ENCODE measurements around the gene CRY1.
A peak's percentile ranks its signal among the peaks of the same experiment; 100 is the strongest.
"Not testable (repeated sequence)": the region's sequence is repeated elsewhere in the genome, so short reads cannot be mapped to it uniquely, and the experiment has no call there.

The CRY1 gene

DNA sequence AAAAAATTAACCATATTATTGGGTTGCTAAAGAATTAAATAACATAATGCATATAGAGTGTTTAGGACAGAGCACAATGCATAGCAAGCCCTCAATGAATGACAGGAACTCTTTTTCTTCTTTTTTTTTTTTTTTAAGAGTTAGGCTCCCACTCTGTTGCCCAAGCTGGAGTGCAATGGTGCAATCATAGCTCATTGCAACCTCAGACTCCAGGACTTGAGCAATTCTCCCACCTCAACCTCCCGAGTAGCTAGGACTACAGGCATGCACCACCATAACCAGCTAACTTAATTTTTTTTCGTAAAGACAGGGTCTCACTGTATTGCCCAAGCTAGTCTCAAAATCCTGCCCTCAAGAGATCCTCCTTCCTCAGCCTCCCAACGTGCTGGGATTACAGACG lies 85.9 kb downstream of the CRY1 start:
- no peak for DNase-seq (ENCODE audit: low read depth in 2 of 2)

DNA sequence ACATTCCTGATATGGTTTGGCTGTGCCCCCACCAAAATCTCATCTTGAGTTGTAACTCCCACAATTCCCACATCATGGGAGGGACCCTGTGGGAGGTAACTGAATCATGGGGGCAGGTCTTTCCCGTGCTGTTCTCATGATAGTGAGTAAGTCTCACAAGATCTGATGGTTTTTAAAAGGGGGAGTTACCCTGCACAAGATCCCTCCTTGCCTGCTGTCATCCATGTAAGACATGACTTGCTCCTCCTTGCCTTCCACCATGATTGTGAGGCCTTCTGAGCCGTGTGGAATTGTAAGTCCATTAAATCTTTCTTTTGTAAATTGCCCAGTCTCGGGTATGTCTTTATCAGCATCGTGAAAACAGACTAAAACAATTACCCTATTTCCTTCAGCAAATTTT lies 90.7 kb downstream of the CRY1 start:
- not testable (repeated sequence) for DNase-seq (ENCODE audit: low read depth in 2 of 2)

DNA sequence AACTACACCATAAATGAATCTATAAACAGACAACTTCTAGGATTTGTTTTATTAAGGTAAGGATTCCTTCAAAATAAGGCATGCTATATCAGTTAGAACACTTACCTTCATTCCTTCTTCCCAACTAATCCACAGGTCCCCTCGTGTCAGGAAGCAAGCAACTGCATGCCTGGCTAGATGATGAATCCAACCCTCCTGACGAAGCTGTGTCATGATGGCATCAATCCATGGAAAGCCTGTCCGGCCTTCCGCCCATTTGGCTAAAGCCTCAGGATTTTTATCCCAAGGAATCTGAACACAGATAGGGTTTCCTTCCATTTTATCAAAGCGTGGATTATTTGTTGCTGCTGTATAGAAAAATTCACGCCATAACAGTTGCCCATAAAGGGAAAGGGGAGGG lies 93.9 kb downstream of the CRY1 start:
- DNase-seq (ENCODE audit: low read depth in 2 of 2) = no peak

DNA sequence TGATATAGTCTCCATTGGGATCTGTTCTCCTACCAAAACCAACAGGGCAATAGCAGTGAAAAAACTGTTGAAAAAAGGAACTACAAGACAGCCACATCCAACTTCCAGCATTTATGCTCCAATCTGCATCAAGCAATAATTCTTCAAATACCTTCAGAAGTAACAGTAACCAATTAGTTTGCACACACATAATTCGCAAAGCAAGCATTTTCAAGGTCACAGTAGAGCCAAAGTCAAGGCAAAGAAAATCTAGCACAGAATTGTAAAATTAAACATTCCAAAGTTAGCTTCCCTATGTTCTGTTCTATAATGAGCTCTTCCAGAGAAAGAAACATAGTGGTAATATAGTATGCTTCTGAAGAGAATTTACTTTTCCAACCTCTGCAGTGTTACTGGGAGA lies 95.4 kb downstream of the CRY1 start:
- DNase-seq (ENCODE audit: low read depth in 2 of 2) = no peak

DNA sequence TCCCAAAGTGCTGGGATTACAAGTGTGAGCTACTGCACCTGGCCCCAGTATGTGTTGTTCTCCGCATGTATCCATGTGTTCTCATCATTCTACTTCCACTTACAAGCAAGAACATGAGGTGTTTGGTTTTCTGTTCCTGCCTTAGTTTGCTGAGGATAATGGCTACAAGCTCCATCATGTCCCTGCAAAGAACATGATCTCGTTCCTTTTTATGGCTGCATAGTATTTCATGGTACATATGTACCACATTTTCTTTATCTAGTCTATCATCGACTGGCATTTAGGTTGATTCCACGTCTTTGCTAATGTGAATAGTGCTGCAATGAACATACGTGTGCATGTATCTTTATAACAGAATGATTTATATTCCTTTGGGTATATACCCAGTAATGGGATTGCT lies 97.2 kb downstream of the CRY1 start:
- DNase-seq (ENCODE audit: low read depth in 2 of 2) = not testable (repeated sequence)

DNA sequence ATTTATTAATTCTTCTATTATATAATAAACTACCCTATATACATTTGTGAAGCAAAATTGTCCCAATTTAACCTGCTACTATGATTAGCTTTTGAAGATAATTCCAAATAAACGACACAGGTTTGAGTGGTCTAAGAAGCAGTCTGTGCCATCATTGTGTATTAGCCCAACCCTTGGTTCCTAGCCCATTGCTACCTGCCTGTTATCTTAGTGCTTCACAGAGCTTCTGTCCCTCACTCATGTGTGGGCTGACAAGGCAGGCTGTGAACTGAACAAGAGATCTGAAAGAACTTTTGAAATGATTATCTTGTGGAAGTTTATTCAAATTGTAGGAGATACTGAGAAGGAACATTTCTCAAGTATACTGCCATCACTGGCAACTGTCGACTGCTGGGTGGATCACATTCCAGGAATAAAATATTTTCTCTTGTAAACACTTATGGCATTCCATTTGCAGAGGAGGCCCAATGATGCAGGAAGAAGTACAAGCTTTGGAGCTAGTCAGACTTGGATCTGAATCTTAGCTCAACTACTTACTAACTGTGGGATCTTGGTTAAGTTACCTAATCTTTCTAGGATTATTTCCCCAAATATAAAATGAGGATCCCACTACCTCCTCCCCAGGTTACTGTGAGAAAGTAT lies 98.6 kb downstream of the CRY1 start:
- no peak for DNase-seq (ENCODE audit: low read depth in 2 of 2)

DNA sequence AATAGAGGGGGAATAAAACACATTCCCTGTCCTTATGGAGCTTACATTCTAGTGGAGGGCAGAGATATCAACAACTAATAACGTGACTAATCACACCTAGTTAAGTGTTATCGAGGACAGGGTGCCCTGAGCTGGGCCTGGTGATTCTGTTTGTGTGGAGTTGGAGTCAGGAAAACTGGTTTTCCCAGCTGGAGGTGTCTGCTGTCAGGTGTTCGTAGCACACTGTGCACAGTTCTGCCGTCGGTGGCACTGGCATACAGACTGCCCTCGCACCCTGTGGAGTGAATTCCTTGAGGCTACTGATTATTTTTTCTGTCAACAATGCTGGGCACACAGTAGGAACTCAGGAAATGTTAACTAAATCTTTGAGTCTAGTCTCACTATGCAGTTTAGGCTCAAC lies 105.5 kb downstream of the CRY1 start:
- no peak for DNase-seq (ENCODE audit: low read depth in 2 of 2)

DNA sequence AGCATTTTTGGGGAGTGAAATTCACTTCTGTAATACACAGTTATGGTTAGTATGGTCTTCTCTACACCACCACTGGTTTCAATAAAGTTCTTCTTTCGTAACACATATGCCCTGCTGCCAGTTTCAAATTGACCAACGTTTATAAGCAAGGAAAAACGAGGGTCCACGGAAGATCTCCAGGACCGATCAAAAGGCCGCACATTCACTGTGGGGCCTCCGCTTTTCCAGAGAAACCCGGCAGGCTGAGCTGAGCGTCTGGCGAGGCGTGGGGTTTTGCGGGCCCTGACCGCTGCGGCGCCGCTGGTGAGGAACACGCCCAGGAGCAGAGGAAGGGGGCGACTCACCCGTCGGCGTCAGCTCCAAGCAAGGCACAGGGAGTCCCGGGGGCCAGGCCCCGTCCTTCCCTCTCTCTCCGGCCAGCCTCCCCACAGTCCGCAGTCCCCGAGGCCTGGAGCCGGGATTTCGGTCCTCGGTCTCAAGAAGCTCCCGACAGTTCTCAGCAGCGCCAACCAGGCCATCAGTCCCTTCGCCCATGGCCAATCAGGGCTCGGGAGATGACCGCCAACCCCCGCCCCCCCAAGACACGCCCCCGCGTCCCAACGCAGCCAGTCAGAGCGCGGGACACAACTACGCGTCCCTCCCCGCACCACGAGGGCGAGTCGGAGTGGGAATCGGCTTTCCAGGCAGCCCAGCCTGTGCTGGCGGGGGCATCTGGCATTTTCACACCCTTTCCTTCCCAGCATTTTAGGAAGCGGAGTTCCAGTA lies 106.5 kb downstream of the CRY1 start, which contains the start of gene MTERF2:
MTERF2 (minus strand) TSS at position 522 of the 765 bp plus-strand sequence. CDS start 8,432 bp downstream, outside the sequence.
- DNase-seq (ENCODE audit: low read depth in 2 of 2) = peak; percentile 67 to 77

DNA sequence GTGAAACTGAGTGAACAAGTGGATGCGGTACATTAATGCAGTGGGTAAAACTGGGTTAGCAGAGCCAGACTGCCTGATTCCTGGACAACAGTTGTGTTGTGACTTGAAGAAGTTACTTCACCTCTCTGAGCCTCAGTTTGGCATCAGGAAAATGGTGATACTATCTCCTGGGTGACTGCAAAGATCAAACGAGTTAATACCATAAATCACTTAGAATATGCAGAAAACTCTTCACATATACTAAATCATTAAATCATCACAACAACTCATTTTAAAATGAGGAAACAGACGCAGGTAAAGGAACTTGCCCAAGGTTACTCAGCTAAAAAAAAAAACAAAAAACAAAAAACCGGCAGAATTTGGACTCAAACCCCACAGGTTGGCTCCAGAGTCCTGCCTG lies 107.2 kb downstream of the CRY1 start:
- DNase-seq (ENCODE audit: low read depth in 2 of 2) = no peak

DNA sequence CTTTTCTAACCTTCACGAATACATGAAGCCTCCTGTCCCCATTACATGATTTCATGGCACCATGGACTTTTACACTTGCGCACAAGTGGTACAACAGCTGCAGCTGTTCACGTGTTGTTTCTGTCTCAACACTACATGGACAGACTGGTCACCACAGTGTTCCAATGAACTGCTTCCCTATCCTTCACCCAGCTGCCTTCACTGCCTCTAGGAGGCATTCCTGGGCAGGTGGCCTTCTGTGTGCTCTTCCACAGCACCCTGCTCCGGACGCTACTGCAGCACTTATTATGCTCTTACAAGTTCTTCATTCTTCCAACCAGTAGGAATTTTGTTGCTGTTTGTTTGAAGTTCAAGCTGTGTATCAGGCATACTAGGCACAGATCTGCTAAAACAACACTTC lies 107.9 kb downstream of the CRY1 start:
- no peak for DNase-seq (ENCODE audit: low read depth in 2 of 2)

DNA sequence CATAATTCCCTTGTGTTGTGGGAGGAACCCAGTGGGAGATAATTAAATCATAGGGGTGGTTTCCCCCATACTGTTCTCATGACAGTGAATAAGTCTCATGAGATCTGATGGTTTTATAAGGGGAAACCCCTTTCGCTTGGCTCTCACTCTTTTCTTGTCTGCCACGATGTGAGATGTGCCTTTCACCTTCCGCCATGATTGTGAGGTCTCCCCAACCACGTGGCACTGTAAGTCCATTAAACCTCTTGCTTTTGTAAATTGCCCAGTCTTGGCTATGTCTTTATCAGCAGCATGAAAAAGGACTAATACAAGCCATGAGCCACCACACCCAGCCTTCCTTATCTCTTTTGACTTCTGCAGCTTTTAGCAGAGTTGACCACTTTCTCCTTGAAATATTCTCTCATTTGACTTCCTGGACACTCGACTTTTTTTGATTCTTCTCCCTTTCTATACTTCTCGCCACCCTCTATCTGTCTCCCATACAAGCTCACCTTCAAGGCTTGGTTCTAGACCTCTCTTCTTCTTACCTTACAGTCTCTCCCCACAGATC lies 108.7 kb downstream of the CRY1 start:
- DNase-seq (ENCODE audit: low read depth in 2 of 2) = no peak

DNA sequence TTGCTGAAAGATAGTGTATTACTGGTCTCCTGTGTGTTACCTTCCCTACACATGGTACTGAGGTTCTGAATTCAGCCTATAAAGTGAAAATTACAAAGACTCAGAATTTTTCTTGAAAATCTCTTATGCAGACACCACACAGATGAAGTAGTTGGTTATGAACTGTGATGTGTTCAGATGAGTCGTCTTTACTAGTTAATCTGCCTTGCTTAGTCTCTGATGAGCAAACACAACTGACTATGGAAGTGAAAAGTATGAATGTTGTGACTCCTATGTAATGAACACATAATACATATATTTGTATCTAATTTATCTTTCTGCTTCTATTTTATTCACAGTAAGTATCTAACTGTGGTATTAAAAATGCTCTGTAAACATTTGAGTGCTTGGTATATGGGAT lies 111.1 kb downstream of the CRY1 start:
- DNase-seq (ENCODE audit: low read depth in 2 of 2) = no peak

DNA sequence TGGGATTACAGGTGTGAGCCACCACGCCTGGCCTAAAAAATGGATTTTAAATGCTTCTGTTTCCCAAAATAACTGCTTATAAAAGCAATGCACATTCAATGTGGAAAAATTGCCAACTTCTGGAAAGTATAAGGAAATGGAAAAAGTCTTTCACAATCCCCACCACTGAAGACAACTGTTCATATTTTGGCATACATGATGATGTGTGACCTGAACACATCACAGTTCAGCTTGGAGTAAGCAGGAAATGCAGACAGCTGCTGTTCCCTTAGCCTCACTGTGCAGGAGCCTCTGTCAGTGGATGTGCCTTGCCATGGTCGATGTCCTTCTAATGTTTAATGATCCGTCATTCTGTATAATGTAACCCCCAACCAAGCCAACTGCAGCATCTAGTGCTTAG lies 111.6 kb downstream of the CRY1 start:
- no peak for DNase-seq (ENCODE audit: low read depth in 2 of 2)

DNA sequence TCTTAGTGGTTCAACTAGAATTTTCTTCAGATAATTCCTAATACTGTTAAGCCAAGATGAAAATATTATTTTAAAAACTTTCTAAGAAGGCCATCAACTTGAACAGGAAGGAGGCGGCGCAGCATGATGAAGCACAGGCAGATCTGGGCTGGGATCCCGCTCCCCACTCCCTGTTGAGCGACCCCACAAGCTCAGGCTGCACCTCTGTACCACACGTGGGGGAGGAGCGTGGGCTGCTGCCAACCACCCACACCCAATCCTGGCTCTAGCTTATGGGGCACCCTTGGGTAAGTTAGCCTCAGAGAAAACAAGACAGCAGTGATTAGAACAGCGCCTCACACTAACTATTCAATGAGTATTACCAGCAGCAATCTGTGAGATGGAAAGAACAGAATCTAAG lies 112.4 kb downstream of the CRY1 start:
- DNase-seq (ENCODE audit: low read depth in 2 of 2) = no peak

DNA sequence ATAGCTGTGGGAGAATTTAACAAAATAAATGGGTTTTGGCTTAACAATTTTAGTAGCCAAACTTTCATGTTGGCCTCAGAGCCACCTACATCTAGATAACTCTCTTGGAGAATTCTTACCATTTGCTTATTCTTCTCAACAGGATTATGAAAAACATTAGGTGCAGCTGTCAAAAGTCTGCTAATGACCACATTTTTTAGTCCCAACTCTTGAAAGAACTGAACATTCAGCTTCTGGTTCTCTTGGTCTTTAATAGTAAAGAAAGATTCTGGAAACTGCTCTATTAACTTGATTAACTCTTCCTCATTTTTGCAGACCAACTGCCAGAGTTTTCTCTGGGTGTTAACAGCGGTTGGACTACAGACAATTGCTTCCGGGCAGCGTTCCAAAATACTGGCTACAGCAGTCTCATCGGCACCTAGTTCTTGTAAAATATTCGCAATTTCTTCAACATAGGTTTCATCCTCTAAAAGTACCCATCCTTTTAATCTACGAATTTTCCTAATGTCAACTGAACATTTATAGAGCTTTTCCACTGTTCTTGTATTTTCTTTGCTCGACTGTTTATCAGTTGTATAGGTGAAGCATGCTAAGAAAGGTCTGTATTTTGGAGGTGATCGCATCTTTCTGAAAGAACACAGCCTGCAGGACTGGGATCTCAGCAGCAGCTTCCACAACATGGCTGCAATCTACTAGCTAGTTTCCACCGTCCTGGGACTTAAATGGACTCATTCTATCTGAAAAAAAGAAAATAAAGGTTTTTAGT lies 115.1 kb downstream of the CRY1 start:
- no peak for DNase-seq (ENCODE audit: low read depth in 2 of 2)

DNA sequence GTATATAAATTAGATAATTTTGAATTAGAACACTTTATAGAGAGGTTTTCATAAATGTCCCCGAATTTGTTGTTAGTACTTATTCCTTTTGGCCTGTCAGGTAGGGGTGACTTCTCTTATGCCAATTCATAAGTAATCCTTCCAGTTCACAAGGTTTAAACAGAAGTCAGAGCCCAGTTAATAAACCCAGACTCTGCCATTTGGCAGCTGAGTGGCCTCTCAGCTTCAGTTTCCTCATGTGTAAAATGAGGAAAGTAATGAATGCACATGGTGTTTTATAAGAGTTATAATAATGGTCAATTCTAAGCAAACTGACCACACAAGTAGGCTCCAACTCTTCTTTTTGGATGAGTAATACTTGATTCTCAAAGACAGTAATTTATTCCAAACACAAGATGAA lies 116.7 kb downstream of the CRY1 start:
- no peak for DNase-seq (ENCODE audit: low read depth in 2 of 2)

DNA sequence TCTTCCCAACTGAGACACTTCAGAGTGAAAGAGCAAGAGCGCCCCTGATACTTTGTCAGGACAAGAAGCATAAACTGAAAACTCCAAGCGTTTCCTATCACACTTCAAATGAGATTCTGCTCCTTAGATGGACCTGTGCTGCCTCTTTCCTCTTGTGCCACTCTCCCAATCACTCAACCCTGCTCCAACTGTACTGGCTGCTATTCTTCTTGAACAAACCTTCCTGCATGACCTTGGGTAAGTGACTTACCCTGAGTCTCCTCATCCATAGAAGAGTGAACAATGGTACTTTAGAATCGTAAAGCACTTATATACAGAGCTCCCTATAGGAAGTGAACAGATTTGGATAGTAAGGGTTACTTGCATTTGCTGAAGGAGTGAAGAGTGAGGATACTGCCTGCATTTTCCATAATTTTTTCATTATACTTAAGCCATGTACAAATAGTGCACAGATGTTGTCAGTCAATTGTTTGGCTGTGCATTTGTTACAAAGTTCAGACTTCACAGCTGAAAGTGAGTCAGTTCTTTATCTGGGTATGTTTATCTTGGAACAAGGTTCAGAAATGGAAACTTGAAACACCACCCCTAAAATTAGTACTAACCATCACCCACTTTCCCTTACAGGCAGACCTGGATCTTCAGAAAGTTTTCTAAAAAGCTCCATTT lies 117.2 kb downstream of the CRY1 start:
- DNase-seq (ENCODE audit: low read depth in 2 of 2) = no peak

DNA sequence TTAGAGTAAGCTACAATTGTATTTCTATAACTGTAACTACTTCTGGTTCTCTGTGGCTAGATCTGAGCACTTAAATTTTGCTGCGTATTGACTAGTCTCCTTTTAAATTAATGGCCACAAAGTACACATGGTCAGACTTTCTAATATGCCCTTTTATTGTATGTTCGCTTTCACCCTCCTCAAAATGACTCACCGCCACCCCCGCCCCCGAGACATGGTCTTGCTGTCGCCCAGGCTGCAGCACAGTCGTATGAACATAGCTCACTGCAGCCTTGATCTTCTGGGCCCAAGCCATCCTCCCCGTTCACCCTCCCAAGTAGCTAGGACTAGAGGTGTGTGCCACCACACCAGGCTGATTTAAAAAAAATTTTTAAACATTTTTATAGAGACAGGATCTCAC lies 118.3 kb downstream of the CRY1 start:
- no peak for DNase-seq (ENCODE audit: low read depth in 2 of 2)

DNA sequence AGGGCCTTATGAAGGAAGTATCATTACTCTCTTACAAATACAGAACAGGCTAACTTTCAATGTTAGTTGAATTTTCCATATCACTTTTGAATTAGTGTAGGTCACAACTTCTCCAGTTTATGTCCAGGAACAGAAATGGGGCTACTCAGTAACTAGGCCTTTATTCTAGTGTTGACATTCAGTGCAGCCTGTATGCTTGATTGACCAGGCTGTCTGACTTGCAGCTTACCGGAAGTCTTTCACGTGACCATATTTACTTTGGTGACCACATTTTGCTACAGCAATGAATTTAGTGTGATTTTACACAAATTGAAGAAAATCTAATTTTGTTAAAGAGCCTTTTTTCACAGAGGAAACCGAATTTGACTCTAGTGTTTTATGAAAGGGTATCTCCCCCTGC lies 118.8 kb downstream of the CRY1 start:
- DNase-seq (ENCODE audit: low read depth in 2 of 2) = no peak

DNA sequence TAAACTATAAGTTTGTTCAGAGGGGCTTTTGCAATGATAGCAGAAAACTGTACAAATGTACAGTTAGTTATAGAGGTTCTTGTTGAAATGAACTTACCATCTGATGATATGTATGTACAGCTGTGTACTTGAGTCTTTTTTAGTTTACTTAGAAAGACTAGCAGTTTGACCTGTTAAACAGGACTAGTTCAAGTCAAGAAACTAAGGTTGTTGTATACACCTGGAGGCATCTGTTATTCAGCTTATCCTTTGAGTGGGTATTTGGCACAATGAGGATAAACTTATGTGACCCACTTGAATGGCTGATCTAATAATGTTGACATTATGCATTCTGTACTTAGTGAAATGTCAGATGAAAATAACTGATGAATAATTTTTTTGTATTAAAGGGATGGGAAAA lies 119.8 kb downstream of the CRY1 start:
- no peak for DNase-seq (ENCODE audit: low read depth in 2 of 2)

DNA sequence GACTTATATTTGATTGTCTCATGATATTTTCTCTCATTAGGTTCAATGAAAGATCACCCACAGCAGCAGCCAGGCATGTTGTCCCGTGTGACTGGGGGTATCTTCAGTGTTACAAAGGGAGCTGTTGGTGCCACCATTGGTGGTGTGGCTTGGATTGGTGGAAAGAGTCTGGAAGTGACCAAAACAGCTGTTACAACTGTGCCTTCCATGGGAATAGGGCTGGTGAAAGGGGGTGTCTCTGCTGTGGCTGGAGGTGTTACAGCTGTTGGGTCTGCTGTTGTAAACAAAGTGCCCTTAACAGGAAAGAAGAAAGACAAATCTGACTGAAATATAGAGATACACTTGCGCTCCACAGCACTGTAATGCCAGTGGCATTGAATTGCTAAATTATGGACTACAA lies 122.3 kb downstream of the CRY1 start:
- no peak for DNase-seq (ENCODE audit: low read depth in 2 of 2)

DNA sequence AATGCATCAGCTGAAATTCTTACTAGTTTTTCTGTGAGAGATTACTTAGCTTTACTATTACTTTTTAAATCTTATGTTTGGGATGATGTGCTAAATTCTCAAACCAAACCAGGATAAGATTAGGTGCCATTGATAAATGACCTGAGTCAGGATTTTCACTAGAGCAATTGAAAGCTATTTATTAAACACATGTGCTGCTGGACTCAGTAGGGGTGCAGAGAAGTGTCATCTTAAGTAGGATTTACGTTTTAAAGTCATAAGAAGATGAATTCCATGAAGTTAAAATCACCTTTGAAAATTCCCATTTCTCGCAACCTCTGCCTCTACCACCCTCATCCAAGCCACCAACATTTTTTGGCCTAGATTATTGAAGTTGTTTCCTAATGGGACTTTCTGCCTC lies 128.8 kb downstream of the CRY1 start:
- DNase-seq (ENCODE audit: low read depth in 2 of 2) = no peak
